ENCODE data around the gene KLHL29. TPM values are rescaled to one million over a fixed set of nuclear protein-coding genes. Genes with fewer than 3 reads are reported as not detected.

The KLHL29 gene
- total and polyA plus RNA-seq, 10 donors = 1.5 to 30.5 (median 9.4) TPM

DNA sequence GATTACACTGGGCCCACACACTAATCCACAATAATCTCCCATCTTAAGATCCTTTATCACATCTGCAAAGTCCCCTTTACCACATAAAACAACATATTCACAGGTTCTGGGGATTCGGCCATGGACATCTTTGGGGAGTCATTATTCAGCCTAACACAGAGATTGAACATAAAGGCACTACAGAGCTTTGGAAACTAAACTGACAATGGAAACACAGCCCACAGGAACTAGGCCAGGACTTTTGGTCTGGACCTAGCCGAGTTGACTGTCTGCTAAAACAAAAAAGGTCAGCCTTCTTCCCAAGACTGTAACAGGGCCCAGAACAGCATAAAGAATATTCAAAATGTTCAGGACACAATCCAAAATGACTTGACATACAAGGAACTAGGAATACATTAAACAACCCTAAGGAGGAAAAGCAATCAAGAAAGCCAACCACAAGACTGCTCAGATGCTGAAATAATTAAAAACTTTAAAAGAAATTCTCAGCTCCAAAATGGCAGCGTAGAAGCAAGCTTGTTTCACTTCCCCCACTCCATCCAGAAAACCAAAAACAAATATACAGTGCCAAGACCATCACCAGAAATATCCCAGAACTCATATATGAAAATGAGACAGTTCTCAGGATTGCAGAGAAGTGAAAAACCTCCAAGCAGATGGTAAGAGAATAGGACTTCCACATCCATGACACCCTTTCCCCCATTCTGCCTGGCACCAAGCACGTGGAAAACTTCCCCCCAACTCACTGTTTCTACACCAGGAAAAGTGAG is 334.1 kb downstream of the KLHL29 start:
- intact Hi-C loops (cut with DNase I; ENCODE audit: low total_unique reads) = no loop called here
- Histone ChIP-seq H3K4me1 (no peaks in the 10 kb centered on the region), H3K4me3 (no peak overlapping the region), H3K36me3 (peaks cover 0 to 73% (median 4%) of the 10 kb centered on the region in 6 donors), H3K27me3 (replicated peaks in 1 of 7) (no peaks in the 10 kb centered on the region), H3K27ac (no peak overlapping the region), H3K9me3 (peaks cover 4 to 30% (median 27%) of the 10 kb centered on the region in 8 donors)
- DNase-seq = no peak
- 82 to 94% (median 89%) methylated on average over 4 of the region's 4 CpGs for WGBS, 5 donors
- TF ChIP-seq POLR2A (IDR thresholded peaks at IDR 0.05) = no peak

GRCh38 chr2:23719716-23720115 is 334.7 kb downstream of the KLHL29 start:
- Histone ChIP-seq H3K27me3 (replicated peaks in 1 of 7) (no peaks in the 10 kb centered on the region), H3K36me3 (peaks cover 0 to 79% (median 4%) of the 10 kb centered on the region in 6 donors), H3K9me3 (peaks cover 4 to 36% (median 33%) of the 10 kb centered on the region in 8 donors), H3K4me1 (no peaks in the 10 kb centered on the region), H3K27ac (no peak overlapping the region), H3K4me3 (no peak overlapping the region)
- intact Hi-C loops (cut with DNase I; ENCODE audit: low total_unique reads) = no loop called here
- DNase-seq = no peak
- 81 to 90% (median 85%) methylated on average over 5 of the region's 5 CpGs for WGBS, 5 donors
- TF ChIP-seq CTCF (IDR thresholded peaks at IDR 0.05 in 8 of 11, conservative IDR thresholded peaks at IDR 0.05 in 3 of 11) (no peak), POLR2AphosphoS5 (IDR thresholded peaks at IDR 0.05) (no peak), POLR2A (IDR thresholded peaks at IDR 0.05) (no peak)

DNA sequence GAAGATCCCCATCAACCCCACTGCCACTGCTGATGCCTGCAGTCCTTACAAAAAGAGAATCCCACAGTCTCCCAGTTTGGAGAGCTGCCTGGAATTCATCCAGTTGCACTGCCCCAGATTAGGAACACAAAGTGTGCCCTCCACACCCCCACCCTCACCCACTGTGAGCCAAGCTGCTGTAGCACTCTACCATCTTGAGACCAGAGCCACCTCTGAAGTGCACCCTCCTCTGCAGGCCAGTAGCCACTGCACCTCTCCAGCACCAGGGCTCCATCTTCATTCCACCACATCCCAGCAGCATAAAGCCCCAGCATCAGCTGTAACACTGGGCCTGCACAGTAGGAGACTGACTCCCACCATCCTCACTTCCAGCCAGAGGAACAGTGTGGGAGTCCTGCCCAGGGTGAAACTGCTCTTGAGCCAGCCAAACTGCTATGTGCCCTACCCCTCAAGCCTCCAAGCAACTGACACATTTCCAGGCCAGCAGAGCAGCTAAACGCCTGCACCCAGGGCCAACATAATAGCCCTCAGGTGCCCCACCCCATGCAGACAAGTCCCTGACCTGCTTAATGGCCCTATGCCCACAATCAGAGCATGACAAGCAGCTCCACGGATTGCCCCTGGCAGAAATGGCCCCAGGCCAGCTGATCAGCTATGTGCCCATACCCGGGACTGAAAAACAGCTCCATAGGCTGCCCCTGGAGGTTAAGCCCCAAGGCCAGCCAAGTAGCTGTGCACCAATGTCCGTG is 335.9 kb downstream of the KLHL29 start:
- Histone ChIP-seq H3K4me1 (no peaks in the 10 kb centered on the region), H3K4me3 (no peak overlapping the region), H3K36me3 (peaks cover 3 to 91% (median 9%) of the 10 kb centered on the region in 6 donors), H3K27me3 (replicated peaks in 1 of 7) (no peaks in the 10 kb centered on the region), H3K9me3 (peaks cover 4 to 47% (median 43%) of the 10 kb centered on the region in 8 donors), H3K27ac (no peak overlapping the region)
- DNase-seq = no peak
- 90 to 96% (median 91%) methylated on average over 4 of the region's 4 CpGs for WGBS, 5 donors
- intact Hi-C loops (cut with DNase I; ENCODE audit: low total_unique reads) = no loop called here
- TF ChIP-seq POLR2A (IDR thresholded peaks at IDR 0.05) = no peak
- no peak for TF ChIP-seq POLR2AphosphoS5 (IDR thresholded peaks at IDR 0.05)
- no peak for TF ChIP-seq CTCF (IDR thresholded peaks at IDR 0.05 in 8 of 11, conservative IDR thresholded peaks at IDR 0.05 in 3 of 11)

- intact Hi-C loops (cut with DNase I; ENCODE audit: low total_unique reads) = no loop called here
- no peak for DNase-seq
- Histone ChIP-seq H3K27ac (no peak overlapping the region), H3K36me3 (peaks cover 3 to 95% (median 13%) of the 10 kb centered on the region in 6 donors), H3K27me3 (replicated peaks in 1 of 7) (no peaks in the 10 kb centered on the region), H3K9me3 (peaks cover 4 to 51% (median 45%) of the 10 kb centered on the region in 8 donors), H3K4me3 (no peak overlapping the region), H3K4me1 (no peaks in the 10 kb centered on the region)
- TF ChIP-seq POLR2AphosphoS5 (IDR thresholded peaks at IDR 0.05) (no peak), CTCF (IDR thresholded peaks at IDR 0.05 in 8 of 11, conservative IDR thresholded peaks at IDR 0.05 in 3 of 11) (no peak), POLR2A (IDR thresholded peaks at IDR 0.05) (no peak)
- WGBS, 5 donors = 80 to 100% (median 98%) methylated on average over 1 to 2 of the region's 2 CpGs
Observed at GRCh38 chr2:23721454-23721826, 336.5 kb downstream of the KLHL29 start.
